HG03575 (cell line): Measurements from ENCODE around the gene EVX1.

Experiments used
- ATAC-seq: cut with Tn5 transposase; IDR thresholded peaks from one replicate; pipeline ENCODE4 v1.9.1; 2021; ENCODE audit not compliant: unreplicated experiment, insufficient number of reproducible peaks, low FRiP score; ENCODE audit errors: extremely low read depth

The EVX1 gene

DNA sequence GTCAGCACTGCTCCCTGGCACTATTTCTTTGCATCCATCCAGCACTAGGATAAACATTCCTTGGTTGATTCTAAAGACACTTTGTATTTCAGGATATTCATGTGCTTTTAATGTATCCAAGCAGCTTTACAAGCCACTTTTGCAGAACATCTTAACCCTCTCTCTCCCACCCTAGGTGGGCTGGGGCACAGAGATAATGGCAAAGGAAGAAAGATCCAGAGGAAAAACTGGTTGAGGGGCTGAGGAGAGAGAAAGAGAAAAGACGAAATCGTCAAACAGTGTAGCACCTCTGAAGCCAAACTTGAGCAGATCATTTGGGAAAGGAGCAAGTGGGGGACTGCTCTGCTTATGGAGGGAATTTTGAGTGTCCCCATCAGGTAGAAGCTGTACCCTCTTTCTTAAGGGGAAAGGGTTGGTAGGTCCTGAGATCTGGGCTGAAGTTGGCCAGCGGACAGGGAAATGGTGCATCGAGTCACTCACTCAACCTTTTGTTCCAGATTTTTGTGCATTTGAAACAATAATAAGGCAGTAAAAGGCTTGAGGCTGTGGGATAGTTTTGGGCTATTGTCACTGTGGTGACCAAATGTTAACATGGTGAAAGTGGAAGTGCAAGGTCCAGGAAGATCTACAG is 38.5 kb upstream of the EVX1 start:
- no peak for ATAC-seq

DNA sequence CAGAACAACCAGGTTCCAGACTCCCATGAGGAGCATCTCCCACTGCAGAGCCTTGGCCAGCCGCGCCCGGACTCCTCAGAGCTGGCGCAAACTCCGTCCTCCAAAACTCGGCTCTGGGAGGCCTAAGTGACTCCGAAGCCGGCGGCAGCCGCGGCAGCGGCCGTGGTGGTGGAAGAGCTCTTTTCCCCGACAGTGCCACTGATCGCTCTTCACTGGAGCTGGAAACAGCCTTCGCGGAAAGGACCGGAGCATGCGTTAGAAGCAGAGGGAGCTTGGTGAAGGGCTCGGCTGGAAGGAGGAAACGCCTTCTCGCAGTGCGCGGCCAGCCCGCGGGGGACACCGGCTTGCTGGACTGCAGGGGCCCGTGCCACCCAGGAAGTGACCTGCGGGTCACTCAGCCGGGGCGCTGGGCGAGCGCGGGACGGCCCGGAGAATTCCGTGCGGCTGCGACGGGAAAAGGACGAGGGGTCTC is 37.7 kb upstream of the EVX1 start:
- ATAC-seq = no peak

DNA sequence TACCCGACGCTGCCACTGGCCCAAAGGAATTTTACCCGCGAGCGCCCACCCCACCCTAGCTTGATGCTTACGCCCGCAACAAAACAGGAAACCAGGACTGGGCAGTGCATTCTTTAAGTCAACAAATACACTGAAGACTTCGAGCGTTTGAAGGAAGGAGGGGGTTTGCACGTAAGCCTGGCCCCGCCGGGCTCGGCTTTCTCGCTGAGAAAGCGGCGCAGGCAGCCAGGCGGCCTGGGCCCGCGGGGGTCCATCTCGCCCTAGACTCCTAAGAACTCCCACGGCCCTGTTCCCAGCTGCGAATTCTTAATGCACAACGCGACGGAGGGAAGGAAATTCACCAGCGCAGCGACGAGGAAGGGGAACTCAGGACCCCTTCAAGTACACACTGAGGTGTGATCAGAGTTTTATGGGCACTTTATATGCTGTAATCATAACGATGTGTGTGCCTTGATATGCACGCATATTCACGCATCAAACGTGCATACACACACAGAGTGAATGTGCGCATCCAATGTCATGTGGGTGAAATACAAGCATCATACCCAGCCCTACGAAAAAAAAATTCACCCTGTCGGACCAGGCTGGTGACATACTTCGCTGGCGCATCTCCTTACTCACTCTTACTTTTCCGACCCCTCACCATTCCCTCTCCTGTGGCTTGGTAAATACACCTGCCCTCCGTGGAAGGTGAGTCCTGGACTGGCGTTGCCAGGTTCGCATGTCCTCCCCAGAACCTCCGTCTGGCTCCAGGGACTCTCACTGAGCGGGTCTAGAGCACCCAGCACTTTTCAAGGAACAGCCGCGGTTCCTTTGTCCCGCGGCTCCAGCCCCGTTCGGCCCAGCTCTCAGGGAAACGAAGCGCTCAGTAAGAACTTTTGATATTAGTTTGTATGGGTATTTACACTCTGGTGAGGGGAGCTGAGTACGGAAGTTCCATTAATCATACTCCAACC is 37.0 kb upstream of the EVX1 start:
- ATAC-seq = no peak

DNA sequence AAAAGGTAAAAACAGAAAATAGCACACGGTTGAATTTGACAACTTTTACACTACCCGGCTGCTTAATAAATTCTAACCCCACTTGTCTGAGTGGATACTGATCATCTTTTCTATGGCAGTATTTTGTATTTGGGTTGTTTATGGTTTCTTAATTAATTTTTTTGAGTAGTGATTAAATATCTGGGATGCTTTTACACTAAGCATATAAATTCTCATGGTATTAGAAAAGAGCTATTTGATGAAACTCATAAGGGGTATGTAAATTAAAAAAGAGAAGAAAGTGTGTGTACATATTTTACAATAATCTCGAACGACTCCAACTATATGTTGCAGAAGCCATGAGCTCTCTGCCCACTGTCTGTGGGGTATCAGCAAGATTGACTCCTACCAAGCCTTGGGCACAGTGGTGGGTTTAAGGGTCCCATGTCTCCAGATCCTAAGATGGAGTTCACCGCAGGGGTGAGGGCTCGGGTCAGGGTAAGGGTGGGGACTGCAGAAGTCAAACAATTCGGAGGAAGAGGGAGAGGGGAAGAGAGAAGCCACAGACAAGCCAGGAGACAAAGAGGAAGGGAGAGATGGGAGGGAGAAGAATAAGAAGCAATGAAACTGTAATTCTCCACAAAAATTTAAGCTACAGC is 35.1 kb upstream of the EVX1 start:
- no peak for ATAC-seq

DNA sequence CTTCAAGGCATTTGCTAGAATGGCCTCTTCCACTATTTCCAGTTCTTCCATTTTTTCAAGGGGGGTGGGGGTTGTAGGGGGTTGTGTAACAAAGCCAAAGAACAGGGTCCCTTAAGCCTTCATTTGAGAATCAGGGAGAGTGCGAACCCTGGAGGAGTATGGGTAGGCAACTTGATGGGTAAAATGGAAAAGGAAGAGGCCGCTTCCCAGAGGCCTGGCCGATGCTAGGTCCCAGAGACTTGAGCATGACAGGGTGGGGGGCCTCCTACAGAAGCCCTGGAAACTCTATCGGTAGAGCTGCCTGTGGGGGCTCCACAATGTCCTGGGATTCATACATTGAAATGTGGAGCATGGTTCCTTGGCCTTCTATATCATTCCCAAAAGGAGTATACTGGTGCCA is 33.6 kb upstream of the EVX1 start:
- no peak for ATAC-seq

DNA sequence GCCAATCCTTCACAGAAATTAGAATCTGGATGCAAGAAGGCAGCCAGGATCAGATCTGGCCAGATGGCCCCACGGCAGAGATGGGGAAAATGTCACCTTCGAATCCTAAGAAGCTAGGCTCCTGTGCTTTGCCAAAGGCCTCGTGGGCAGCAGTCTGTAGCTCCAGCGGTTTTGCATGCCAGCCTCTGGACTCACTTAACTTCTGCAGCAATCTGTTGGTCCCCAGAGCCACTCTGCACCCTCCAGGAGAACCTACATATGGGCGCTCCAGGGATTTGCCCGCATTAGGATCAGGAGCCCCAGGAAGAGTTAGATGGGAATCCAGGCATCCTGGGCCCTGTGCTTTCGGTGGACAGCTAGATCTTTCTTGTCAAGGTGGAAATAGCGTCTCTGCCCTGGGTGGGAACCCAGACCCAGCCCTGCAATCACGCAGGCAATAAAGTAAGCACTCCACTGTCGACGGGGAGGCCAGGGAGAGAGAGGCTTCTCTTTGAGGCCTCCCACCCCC is 32.6 kb upstream of the EVX1 start:
- no peak for ATAC-seq

DNA sequence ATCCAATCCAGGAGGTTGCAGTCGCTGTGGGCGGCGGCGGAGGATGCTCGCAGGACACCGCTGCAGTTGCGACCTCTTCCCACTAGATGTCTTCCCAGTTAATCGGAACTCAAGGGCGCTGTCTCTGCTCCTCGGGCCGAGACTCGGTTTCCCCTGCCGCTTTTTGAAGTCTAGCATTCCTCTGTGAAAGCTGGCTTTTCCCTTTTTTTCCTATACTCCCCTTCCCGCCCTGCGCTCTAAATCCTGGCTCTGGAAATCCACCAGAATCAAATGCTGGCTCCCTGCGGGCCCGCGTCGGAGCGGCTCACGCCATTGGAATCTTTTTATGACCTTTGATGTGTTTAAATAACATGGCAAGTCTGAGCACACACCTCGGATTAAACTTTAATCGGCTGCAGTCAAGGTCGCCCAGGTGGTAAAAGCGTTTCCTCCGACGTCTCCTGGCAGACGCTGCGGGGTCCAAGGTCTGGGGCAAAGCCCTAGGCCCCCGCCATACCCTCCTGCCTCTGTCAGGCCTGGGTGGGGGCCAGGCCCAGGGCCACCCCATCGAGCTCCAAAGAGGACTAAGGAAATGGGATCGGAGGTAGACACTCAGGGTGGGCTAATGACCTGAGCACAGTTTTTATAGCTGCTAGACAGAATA is 32.0 kb upstream of the EVX1 start:
- ATAC-seq = no peak

DNA sequence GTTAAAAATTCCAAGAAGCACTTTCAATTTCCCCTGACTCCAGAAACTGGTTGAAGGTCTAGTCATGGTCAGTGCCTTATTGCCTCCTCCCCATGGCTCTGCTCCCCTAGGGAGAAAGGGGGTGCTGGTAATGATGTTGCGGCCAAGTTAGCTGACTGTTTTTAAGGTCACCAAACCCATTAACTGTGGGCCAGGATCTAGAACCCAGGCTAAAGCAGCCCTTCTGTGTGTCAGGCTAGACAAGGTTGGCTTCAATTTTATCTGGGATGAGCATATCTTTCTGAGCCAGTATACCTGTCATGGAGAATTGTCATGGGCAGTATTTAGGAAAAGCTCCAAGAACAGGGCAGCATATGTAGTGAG is 31.5 kb upstream of the EVX1 start:
- ATAC-seq = no peak

DNA sequence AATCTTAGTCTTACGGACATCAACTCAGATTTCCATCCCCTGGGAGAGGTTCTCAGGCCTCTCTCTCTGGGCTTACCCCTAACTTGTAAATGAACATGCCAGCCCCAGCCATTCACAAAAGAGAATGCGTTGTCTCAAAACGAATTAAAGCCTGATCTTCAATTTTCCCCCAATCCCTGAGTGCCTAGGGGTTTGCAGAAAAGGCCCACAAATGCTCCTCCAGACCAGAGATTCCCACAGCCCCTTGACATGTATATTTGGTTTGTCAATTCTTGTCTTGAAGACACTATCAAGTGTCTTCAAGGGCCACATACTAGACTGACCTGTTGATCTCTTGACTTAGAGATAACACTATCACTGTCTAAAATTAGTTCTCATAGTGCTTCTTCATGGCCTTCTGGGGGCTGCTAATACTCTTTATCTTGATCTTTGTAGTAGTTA is 30.8 kb upstream of the EVX1 start:
- ATAC-seq = no peak

DNA sequence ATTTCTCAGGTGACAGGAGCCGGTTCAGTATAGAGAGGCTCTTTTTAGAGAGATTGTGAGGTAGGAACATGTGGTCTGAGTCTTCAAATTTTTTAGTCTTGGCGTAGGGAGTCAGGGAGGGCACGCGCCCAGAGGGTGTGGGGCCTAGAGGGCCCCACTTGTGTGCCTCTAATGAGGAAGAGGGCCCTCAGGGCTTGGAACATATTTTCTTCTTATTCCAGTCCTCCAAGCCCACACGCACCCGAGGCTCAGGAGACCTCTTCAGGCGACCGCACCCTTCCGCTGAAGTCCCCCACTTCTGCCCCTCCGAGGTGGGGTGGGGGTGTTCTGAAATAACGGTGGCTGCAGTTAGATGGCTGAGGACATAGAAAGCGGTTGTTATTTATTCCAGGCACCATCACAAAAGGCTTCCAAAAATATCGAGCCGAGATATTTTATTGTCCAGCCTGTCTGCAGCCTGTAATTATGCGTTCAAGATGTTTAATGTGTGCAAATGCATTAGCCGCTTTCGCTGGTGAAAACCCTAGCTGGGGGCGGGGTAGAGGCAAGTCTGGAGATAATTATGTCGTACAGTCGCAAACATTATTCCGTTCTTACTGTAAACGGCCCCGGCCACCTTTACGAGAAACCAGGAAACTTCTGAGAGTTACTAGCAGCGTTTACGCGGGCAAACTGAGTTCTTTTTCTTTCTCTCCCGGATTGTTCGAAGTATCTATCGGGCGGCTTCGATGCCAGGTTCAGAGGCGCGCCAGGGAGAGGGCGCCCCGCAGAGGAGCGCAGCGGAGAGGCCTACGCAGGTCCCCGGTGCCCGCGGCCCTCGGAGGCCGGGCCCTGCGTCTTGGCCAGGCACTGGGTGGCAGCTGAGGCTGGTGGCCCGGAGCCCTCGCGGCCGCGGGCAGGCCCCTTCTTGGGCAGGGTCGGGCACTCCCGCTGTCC is 29.8 kb upstream of the EVX1 start:
- no peak for ATAC-seq

DNA sequence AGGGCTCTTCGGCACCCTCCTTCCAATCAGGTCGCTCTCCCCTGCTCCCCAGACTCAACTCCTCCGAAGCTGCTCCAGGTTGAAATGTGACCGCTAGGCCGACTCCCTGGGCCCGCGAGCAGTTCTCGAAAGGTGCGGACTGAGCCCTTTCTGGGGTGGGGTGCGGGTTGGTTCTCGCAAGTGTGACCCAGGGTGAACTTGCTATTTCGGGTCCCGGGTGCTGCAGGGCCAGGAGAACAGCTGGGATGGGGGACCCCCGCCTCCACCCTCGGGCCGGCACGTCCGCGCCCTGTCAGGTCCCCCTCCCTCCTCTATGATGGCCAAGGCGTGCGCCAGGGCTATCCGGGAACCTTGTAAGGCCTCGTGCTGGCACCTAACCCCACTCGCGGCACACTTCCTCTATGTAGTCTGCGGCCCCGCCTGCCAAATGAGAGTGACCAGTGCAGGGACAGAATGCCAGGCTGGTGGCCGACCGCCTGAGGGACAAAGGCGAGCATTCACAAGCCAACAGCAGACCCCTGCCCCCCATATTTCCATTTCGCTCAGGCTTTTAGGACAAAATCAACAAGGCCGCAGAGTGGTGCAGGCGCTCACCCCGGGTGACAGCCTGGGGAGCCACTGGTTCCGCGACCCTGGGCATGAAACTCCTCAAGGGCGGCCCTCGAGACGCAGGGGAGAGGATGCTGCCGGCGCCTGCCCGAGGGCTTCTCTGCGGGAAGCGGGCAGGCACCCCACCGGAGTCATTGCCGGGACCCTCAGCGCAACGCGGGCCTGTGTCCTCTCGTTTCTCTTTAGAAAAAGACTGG is 29.0 kb upstream of the EVX1 start:
- ATAC-seq = no peak

DNA sequence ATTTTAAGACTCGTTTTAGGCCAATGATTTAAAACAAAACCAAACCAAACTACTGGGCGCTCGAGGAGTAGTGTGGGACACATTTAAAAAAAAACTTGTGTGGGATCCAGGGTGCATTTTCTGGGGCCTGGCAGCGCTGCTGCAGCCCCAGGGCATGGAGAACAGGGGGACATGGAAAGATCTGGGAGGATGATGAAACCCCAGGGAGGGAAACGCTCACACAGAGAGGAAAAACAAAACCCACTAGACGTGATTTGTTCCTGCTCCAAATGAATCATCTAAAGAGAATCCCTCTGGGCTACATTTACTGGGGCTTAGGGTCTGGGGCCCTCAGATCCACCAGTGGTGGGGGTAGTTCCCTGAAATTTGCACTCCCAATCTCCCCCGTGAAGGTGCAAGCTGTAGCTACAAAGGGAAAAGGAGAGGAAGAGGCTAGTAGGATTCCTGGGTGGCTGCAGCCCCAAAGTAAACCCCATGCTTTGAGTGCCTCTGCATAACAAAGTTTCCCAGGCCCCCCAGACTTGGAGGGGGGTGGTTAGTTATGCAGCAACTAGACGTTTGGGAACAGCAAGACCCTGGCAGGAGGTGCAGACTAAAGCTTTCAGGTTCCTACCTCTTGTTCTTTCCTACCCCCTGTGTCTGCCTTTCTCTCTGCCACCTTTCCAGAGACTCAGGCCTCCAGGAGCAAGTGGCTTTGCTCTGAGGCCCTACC is 28.2 kb upstream of the EVX1 start:
- no peak for ATAC-seq

DNA sequence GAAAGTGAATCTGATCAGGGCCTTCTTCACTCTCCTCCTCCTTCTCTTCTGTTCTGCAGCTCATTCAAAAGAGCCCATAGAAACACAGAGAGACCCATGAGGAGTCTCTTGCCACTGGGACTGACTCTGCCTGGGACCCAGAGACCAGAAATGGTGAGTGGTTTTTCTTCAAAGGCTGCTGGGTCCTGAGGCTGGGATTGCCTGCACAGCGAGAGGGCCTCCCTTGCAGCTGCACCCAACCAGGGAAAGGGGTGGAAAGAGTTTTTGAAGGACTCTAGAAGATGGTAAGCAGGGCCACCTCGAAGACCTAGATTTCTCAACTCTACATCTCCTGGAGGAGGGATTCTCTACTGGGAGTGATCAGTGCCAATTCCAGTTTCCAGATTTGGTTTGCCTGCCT is 27.2 kb upstream of the EVX1 start:
- ATAC-seq = no peak

DNA sequence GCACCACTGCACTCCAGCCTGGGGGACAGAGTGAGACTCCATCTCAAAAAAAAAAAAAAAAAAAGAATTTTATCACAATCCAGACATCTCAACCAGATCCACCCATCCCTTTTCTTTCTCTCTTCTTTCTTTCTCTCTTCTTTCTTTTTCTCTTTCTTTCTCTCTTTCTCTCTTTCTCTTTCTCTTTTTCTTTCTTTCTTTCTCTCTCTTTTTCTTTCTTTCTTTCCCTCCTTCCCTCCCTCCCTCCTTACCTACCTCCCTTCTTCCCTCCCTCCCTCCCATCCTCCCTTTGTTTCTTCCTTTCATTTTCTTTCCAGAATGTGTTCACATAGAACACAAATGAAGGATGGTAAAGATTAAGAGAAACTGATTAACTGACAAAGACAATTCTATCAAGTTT is 24.7 kb upstream of the EVX1 start:
- ATAC-seq = no peak

DNA sequence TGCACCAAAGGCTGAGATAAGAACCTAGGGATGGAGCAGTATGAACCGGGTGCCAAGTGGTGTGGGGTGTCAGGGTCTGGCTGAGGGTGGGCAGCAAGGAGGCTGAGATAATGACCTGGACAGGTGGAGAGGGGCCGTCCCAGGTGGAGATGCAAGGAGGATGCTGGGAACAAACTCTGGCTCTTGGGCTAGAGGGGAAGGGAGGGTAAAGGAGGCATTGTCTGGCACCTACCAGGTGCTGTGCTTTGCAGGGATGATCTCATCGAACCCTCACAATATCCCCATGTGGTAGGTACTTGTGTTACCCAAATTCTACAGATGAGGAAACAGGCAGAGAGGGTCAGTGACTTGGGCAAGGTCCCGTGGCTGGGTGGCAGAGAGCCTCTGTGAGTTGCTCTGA is 22.8 kb upstream of the EVX1 start:
- no peak for ATAC-seq

DNA sequence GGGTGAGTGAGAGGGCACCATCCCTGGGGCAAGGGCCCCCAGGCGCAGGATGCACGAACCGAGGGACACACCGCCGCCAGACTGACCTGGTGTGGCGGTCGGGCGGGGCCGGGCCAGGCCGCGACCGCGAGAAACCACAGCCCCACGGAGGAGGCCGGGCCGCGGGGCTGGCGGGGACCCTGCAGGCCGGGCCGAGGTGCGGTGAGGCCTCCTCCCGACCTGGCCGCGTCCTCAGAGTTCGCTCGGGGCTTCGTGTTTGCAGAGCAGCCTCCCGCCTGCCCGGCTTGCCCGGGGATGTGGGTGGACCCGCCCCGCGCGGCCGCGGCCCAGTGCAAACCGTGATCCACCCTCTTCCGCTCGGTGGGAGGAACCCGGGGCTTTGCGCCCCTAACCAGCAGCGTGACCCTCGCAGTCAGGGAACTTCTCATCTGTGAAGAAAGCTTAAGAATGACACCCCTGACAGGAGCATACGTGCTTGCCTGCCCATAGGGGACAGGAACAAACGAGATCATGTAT is 22.1 kb upstream of the EVX1 start:
- ATAC-seq = no peak
